Posterior vena cava (tissue), 2 donors: ENCODE data around the gene EFNB3. TPM values are rescaled to one million over a fixed set of nuclear protein-coding genes. Genes with fewer than 3 reads are reported as not detected.

Experiments
- DNase-seq: peaks from one replicate; pipeline ENCODE4 v3.0.0-alpha.2; 2020; ENCODE audit warnings: low spot score
- intact Hi-C, 2 donors: fragments of 100-400 bp; cut with DNase I; formaldehyde crosslinking; loops; one replicate each; pipeline versions ENCODE4 v1.14.1 to v1.14.2; 2022 to 2023
- long read RNA-seq, 2 donors: library from polyadenylated mRNA; unstranded; transcript quantifications; one replicate each; pipeline ENCODE4 v2.0.0, GENCODE V29; 2020 to 2021
- total RNA-seq, 2 donors: library from RNA; stranded (reverse); fragmentation: NEBNext Ultra II Directional; extraction: Animal tissue kit (Norgen Biotek cat#: 25700); gene quantifications; one replicate each; pipeline ENCODE4 v1.2.1, GENCODE V29; 2021
- donor health status: DM: yes; HTN: yes; CAD: no.
- donor health status: DM: yes; HTN: yes; CAD: no.

EFNB3 gene, protein sequence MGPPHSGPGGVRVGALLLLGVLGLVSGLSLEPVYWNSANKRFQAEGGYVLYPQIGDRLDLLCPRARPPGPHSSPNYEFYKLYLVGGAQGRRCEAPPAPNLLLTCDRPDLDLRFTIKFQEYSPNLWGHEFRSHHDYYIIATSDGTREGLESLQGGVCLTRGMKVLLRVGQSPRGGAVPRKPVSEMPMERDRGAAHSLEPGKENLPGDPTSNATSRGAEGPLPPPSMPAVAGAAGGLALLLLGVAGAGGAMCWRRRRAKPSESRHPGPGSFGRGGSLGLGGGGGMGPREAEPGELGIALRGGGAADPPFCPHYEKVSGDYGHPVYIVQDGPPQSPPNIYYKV
- under 1 TPM; 0.19 to 0.42 TPM for total RNA-seq
- long read RNA-seq, donor 1, result 0 reads
- long read RNA-seq, donor 2, result 0 reads

DNA sequence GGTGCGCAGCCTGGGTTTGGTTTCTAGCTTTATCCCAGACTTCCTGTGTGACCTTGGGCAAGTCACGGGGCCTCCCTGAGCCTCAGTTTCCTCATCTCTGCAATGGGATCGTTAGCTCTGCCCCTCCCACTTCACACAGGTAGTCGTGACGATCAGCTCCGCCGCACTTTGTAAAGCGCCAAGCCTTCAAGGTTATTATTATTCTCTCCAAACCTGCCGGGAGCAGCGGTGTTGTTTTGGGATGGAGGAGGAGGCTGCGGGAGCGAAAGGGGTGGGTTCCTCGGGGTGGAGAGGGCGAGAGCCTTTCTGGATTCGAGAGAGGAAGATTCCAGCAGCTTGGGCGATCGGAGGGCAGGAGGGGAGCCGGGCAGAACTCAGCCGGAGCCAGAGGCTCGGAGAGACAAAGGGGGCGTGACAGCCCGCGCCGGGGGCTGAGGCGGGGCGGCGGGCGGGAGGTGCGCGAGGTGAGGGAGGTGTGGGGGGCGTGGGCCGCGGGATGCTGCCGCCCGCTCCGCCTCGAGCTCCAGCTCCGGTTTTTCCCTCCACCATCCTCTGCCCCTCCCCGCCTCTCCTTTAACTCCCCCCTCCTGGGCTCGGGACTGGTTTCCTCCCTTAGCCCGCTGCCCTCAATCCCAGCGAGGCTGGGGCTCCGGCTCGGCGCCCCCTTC is at the start of gene EFNB3:
EFNB3 (plus strand) TSS at position 602 of the 668 bp plus-strand sequence. CDS start 397 bp downstream, outside the sequence.
- DNase-seq, result no peak
- intact Hi-C loops, result no loop called here

DNA sequence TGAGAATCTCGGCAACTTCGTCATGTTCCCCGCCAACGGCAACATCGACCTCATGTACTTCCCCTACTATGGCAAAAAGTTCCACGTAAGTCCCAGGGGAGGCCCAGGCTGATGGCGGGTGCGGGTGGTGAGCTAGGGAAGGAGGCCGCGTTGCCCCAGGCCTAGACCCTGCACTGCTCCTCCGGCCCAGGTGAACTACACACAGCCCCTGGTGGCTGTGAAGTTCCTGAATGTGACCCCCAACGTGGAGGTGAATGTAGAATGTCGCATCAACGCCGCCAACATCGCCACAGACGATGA is 49.5 kb upstream of the EFNB3 start:
- no peak for DNase-seq
- intact Hi-C loops, result no loop called here

DNA sequence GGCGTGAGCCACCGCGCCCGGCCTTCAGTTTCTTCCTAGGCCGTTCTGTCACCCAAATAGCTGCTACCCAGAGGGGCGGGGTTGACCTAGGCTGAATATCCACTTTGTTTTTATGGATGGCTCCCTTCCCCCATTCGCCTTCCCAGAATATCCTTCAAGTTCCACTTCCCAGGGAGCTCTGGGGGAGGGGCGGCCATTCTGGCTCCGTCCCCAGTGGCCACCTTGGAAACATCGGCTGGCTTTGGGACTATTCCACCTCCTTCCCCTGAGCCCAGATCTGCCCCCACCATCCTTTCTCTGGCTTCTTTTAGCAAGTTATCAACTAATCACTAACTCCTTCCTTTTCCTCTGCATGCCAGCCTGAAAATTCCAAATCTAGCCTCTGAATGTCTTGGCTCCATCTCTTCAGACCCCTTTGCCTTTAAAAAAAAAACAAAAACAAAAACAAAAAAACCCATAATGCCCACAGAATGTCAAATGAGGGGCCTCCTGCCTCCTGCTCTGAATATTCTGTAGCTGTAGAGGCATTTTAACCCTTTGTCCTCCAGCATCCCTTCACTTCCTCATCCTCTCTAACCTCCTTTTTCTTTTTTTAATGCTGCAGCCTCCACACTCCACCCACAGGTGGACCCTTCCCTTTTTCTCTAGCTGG is 47.9 kb upstream of the EFNB3 start:
- DNase-seq, result no peak
- intact Hi-C loops, result no loop called here

DNA sequence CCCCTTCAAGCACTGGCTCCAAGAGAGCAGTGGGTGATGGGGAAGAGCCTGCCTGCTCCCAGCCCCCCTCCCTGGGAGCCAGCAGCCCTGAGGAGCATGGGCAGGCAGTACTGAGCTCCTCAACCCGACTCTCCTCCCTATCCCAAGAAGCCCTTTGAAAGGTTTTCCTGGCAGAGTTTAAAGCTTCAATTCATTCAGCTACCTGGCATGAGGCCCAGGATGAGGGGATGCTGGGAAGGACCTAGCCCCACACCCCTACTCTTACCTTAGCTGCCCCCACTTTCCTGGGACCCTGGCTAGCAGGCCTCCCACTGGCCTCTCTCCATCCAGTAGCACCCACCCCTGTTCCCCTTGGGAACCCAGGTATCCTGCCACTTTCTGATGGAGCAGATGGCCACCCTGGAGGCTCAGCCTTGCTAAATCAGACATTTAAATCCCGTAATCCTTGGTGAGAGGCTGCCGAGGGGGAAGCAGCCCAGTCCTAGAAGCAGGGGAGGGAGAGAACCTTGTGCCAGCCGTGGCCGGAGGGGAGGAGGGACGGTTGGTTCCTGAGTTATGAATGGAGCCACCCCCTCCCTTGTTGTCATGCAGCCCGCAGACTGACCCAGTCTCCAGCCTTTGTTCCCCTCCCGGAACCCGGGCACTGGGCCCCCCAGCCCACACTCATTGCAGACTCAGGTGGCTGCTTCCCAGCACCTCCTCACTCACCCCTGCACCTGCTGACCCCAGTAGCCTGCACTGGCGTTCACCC is 37.2 kb upstream of the EFNB3 start:
- DNase-seq, result no peak
- intact Hi-C loops, result no loop called here

DNA sequence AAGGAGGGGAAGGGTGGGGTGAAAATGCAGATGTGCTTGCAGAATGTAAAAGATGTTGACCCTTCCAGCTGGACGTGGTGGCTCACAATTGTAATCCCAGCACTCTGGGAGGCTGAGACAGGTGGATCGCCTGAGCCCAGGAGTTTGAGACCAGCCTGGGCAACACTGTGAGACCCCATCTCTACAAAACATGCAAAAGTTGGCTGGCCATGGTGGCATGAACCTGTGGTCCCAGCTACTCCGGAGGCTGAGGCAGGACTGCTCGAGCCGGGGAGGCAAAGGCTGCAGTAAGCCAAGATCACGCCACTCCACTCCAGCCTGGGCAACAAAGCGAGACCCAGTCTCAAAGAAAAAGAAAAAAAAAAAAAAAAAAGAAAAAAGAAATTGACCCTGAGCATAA is 36.5 kb upstream of the EFNB3 start:
- no peak for DNase-seq
- intact Hi-C loops, result no loop called here

DNA sequence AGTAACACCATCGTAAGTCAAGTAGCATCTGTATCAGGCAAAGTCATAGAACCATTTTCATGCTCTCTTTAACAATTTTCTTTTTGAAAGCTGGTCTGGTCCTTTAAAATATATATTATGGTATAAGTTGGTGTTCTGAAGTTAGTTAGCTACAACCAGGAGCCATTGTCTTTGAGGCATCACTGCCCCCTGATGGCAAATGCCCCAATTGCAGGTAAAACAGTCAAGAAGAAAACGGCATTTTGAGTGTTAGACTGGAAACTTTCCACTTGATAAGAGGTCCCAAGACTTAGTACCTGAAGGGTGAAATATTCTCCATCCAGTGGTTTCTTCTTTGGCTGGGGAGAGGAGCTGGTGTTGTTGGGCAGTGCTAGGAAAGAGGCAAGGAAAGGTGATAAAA is 31.8 kb upstream of the EFNB3 start:
- DNase-seq, result no peak
- intact Hi-C loops, result no loop called here

DNA sequence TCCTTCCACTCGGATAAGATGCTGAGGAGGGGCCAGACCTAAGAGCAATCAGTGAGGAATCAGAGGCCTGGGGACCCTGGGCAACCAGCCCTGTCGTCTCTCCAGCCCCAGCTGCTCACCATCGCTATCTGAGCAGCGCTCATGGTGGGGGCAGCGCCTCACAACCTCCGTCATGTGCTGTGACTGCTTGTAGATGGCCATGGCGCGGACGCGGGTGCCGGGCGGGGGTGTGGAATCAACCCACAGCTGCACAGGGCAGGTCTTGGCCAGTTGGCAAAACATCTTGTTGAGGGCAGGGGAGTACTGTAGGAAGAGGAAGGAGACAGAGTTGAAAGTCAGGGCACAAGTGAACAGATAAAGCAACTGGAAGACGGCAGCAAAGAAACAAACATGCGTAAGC is 30.1 kb upstream of the EFNB3 start:
- intact Hi-C loops, result no loop called here
- DNase-seq, result no peak

DNA sequence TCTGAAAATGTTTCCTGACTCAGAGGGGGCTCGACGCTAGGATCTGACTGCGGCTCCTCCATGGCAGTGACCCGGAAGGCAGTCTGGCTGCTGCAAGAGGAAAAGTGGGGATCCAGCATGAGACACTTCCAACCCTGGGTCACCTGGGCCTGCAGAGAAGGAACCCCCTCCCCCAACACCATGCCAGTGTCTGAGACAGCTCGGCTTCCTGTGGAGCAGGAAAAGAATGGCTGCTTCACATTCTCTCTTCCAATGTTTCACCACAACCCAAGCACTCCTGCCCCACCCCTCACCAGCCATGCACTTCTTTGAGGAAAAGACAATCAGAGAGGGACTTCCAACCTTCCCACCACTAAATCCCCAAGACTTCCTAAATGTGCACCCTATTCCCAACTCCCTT is 28.5 kb upstream of the EFNB3 start:
- no peak for DNase-seq
- intact Hi-C loops, result no loop called here

DNA sequence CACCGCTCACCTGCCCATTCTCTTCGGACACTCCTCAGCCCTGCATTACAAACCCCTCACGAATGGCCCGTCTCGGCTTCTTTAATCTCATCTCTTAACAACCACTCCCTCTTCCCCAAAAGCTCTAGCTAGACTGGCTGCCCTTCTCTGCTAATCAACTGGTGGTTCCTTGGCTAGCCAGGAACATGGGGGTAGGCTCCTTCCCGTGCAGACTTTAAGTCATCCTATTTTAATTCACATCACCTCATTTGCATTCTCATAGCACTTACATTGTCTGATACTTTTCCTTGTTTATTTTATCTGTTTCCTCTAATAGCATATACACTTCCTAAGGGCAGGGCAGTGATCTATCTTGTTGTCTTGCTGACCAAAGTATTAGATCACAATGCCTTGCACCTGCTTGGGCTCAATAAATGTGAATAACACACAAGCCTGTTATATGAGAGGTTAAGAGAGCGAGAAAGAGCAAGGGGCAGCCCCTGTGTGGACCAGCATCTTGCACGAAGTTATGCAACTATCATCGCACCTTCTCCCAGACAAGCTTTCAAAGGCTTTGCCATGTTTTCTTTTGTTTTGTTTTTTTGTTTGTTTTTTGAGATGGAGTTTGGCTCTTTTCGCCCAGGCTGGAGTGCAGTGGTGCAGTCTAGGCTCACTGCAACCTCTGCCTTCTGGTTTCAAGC is 27.5 kb upstream of the EFNB3 start:
- intact Hi-C loops, result no loop called here
- no peak for DNase-seq

DNA sequence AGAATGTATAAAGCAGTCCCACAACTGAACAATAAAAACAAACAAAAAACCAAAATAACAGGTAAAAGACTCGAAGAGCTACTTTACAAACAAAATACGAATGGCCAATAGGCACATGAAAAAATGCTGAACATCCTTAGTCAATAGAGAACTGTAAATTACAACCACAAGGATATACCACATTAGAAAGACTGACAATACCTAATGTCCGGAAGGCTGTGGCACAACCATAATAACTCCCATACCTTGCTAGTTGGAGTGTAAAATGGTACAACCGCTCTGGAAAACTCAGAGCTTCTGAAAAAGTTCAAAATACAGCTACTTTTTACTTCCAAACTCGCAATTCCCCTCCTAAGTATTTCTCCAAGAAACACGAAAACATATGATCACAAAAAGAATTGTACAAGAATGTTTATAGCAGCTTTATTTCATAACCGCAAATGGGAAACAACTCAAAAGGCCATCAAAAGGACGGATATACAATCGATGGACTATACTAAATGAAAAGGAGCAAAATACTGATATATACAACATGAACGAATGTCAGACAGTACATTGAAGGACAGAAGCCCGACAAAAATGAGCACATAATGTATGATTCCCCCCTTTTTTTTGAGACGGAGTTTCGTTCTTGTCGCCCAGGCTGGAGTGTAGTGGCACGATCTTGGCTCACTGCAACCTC is 20.0 kb upstream of the EFNB3 start:
- DNase-seq, result no peak
- intact Hi-C loops, result loop anchor here in 1 of 2 donors (10.0 kb wide), 1 partner anchor 50 kb away; the partner anchor contains the start of gene SHBG

DNA sequence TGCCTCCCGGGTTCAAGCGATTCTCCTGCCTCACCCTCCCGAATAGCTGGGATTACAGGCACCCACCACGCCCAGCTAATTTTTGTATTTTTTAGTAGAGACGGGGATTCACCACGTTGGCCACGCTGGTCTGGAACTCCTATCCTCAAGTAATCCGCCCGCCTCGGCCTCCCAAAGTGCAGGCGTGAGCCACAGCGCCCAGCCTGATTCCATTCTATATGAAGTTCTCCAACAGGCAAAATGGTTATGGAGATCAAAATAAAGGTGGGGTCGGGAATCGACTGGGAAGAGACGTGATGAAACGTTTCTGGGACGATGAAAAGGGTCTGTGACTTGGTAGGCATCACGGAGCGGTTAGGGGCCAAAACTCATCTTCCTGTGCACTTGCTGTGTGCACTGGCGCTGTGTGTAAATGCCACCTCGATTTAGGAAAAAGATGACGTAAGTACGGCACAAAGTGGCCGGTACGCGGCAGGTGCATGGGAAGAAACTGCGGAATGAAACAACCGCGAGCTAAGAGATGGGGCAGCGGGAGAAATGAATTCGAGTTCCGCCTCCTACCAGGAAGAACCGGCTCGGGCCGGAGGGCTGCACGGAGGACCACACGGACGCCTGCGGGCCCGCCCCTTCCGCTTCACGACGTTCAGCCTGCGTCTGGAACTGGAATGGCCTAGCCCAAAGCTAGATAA is 19.3 kb upstream of the EFNB3 start:
- DNase-seq, result peak; percentile 98
- intact Hi-C loops, result loop anchor here (2.0 to 10.0 kb wide), 2 partner anchors 51 to 53 kb away; partner anchors contain the start of gene SHBG (in 1 of the 2)

DNA sequence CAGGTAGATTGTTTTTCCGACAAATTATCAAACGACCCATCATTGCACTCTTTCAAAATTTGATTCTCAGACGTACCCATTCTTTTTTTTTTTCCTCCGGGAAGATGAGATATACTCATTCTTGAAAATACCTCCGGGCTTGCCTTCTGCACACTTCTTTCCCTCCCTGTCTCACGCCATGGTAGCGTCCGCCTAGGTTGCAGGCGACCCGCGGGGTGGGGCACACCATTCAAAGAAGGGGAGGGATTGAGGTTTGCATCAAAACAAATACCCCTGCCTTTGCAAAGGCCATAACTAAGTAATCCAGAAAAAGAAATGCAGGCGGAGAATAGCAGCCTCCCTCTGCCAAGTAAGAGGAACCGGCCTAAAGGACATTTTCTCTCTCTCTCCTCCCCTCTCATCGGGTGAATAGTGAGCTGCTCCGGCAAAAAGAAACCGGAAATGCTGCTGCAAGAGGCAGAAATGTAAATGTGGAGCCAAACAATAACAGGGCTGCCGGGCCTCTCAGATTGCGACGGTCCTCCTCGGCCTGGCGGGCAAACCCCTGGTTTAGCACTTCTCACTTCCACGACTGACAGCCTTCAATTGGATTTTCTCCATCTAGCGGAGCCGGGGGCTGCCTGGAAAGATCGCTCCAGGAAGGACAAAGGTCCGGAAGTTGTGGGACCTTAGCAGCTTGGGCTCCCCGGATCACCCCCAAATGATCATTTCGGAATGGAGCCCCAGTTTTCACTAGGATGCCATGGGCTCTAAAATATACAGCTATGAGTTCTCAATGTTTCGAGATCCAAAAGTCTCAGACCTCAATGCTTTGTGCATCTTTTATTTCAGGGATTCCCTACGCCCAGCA is 18.6 kb upstream of the EFNB3 start:
- peak; percentile 92 for DNase-seq
- intact Hi-C loops, result loop anchor here (2.0 to 10.0 kb wide), 2 partner anchors 52 to 54 kb away; partner anchors contain the start of gene SHBG (in 1 of the 2)

DNA sequence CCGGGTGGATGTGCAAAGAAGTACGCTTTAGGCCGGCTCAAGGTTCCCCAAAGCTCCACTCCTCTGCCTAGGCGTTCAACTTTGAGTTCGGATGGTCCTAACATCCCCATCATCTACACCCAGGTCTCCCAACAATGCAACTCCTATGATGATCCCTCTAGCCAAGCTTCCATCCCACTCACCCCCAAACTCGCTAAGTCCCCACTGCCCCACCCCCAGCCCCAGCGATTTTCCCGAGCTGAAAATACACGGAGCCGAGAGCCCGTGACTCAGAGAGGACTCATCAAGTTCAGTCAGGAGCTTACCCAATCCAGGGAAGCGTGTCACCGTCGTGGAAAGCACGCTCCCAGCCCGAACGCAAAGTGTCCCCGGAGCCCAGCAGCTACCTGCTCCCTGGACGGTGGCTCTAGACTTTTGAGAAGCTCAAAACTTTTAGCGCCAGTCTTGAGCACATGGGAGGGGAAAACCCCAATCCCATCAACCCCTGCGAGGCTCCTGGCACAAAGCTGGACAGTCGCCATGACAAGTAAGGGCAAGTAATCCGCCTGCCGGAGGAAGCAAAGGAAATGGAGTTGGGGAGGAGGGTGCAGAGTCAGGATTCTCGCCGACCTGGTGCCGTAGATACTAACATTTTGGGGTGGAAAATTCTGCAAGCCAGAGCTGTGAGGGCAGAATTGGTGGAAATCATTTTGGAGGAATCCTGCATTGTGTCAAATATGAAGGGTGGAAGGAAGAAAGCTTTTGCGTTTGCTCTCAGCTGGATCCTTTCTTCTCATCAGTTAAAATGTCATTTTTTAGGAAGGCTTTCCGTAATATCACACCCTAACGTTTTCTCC is 17.7 kb upstream of the EFNB3 start, which contains the start of gene TP53:
TP53 (minus strand) TSS at position 419 of the 836 bp plus-strand sequence. CDS start 10,896 bp downstream, outside the sequence.
- intact Hi-C loops, result loop anchor here (2.0 to 10.0 kb wide), 2 partner anchors 52 to 54 kb away; partner anchors contain the start of gene SHBG (in 1 of the 2)
- DNase-seq, result peak; percentile 93

DNA sequence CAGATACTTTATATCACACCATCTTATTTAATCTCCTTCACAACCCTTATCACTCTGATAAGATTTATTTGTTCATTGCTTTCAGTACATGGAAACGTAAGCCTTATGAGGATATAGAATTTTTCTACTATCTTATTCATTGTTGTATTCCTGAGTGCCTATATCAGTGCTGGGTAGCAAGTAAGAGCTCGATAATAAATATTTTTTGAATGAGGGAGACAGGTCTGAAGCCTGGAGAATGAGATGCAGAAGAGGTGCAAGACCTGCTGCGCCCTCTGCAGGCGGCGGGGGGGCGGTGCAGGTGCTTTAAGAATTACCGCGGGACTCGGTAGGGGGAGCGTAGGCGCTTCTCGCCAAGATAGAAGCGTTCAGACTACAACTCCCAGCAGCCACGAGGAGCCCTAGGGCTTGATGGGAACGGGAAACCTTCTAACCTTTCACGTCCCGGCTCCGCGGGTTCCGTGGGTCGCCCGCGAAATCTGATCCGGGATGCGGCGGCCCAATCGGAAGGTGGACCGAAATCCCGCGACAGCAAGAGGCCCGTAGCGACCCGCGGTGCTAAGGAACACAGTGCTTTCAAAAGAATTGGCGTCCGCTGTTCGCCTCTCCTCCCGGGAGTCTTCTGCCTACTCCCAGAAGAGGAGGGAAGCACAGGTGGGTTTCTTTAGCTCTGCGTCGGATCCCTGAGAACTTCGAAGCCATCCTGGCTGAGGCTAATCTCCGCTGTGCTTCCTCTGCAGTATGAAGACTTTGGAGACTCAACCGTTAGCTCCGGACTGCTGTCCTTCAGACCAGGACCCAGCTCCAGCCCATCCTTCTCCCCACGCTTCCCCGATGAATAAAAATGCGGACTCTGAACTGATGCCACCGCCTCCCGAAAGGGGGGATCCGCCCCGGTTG is 16.8 kb upstream of the EFNB3 start, which contains the start of gene WRAP53:
WRAP53 (plus strand) TSS at position 570 of the 900 bp plus-strand sequence; CDS start at position 742, 172 bp downstream.
- DNase-seq, result peak; percentile 99
- intact Hi-C loops, result loop anchor here (2.0 to 10.0 kb wide), 2 partner anchors 53 to 55 kb away; partner anchors contain the start of gene SHBG (in 1 of the 2)
